GM20000 (cell line): ENCODE measurements around the gene OTUD6A.

ENCODE experiments used
- DNase-seq: peaks from one replicate; pipeline ENCODE4 v3.0.0; 2012; ENCODE audit warnings: low spot score
- TF ChIP-seq, protein P1 (sequence below): IDR thresholded peaks from 2 replicates; pipeline ENCODE4 v1.5.1; 2012; ENCODE audit warnings: mild to moderate bottlenecking, control low read depth; ENCODE audit errors: extremely low read depth, missing control alignments

The OTUD6A gene

DNA sequence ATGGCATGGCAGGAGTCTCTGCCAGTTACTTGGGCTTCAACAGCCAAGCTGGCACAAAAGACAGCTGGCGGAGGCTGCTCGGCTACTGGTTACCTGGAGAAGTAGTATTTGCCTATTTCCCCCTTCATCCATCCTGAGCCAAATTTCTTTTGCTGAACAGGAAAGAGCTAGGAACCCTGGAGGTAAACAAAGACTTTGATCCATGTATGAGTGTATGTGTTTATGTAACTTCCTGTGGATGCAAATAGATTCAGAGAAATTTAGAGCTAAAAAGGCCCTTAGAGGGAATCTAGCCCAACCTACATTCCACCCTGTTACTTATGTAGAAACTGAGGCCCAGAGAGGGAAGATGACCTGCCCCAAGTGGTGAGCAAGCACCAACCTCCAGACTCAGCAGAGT is 23.7 kb upstream of the OTUD6A start:
- TF ChIP-seq, protein P1, sequence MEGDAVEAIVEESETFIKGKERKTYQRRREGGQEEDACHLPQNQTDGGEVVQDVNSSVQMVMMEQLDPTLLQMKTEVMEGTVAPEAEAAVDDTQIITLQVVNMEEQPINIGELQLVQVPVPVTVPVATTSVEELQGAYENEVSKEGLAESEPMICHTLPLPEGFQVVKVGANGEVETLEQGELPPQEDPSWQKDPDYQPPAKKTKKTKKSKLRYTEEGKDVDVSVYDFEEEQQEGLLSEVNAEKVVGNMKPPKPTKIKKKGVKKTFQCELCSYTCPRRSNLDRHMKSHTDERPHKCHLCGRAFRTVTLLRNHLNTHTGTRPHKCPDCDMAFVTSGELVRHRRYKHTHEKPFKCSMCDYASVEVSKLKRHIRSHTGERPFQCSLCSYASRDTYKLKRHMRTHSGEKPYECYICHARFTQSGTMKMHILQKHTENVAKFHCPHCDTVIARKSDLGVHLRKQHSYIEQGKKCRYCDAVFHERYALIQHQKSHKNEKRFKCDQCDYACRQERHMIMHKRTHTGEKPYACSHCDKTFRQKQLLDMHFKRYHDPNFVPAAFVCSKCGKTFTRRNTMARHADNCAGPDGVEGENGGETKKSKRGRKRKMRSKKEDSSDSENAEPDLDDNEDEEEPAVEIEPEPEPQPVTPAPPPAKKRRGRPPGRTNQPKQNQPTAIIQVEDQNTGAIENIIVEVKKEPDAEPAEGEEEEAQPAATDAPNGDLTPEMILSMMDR = no peak
- DNase-seq = no peak

DNA sequence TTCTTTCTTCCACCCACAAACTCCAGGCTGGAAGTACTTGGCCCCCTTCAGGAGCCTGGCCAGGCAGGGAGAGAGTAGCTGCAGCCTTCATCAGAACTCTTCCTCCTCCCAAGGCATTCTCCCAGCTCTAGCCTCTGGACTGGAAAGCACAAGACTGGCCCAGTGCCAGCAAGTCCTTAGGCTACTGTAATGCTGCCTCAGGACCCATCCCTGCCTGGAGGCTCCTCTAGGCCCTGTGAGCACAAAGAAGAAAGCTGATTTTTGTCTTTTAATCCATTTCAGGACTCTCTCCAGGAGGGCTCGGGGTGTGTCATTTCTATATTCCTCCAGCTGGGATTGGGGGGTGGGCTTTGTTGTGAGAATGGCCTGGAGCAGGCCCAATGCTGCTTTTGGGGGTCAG is 23.3 kb upstream of the OTUD6A start:
- TF ChIP-seq, protein P1 = no peak
- DNase-seq = no peak

DNA sequence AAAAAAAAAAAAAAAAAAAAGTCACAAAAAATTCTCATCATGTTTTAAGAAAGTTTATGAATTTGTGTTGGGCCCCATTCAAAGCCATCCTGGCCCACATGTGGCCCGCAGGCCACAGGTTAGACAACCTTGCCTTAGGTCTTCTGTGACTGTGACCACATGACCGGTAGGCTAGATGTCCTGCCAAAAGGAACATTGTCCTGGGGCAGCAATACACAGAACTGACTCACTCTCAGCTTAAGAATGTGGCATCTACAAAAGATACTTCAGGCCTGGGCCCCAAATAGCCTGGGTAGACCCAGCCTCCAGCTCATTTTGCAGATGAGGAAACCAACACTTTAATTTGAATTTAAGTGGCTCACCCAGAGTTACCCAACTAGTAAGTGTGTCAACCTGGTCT is 22.5 kb upstream of the OTUD6A start:
- DNase-seq = no peak
- TF ChIP-seq, protein P1 = no peak

DNA sequence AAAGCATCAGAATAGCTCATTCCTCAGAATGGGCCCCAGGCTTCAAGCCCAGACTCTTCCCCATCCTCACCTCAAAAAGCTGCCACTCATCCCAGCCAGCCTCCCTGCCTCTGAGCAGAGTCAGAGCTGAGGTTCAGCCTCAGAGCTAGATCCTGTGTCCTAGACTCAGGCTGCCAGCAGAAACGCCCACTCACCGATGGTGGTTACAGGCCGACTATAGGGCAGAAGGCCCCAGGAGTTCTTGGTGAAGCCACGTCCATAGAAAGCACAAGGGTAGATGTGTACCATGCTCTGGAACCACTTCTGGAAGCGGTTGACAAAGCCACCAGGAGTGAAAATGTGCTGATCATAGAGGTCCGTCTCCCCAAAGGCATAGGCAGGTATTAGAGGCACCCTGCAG is 20.3 kb upstream of the OTUD6A start:
- TF ChIP-seq, protein P1 = no peak
- no peak for DNase-seq

DNA sequence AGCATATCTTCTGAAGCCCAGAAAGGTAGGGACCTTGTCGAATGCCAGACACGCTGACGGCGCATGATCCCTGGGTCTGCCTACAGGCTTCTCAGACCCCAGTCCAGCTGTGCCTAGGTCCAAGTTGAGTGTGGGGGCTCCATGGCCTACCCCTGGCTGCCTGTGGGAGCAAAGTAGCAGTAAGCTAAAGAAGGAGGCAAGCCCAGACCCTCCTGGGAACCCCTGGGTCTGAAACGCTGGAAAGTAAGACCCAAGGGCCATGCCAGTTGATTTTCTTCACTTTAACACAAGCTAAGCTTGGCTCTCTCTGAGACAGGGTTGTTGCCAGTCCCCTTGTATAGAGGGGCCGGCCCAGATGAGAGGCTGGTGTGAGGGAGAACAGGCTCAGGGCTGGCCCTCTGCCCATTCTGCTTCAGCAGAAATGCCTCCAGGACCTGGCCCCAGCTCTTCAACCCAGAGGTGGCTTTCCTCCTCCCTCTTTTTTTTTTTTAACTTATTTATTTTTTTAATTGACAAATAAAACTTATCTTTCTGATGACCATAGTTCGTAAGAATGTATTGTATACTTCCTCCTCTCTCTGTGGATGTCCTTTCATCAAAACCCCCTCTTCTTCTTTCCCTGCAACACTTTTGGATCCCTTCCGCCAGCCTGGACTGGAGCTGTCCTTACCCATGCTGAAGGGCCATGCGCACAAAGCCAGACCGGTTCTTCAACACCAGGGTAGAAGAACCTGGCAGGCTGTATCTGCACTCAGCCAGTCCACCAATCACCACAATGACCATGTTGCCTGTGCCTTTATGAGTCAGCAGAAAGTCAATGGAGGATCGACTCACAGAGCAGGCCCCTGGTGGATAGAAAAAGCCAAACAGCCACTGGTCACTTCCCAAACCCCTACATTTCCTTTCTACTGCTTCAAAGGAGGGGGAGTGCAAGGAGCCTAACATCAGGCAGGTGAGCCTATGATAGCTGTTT is 19.6 kb upstream of the OTUD6A start:
- no peak for DNase-seq
- TF ChIP-seq, protein P1 = no peak

DNA sequence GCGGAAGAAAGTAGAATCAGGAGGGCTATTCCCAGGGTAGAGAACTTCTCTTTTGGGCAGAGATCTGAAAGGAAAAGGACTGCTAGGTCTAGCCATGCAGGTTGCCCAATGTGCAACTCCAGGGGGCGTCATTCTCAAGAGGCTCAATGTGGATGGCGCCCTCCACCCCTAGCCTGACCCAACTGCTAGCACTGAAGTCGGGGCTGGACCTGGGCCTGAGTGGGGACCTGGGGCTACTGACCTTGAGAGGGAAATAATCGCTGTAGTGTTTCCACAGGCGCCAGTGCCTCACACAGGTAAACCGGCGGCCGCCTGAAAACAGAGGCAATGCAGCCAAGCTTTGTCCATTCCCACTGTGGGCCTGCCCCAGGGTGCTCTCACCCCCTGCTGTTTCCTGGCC is 18.6 kb upstream of the OTUD6A start:
- TF ChIP-seq, protein P1 = no peak
- no peak for DNase-seq

DNA sequence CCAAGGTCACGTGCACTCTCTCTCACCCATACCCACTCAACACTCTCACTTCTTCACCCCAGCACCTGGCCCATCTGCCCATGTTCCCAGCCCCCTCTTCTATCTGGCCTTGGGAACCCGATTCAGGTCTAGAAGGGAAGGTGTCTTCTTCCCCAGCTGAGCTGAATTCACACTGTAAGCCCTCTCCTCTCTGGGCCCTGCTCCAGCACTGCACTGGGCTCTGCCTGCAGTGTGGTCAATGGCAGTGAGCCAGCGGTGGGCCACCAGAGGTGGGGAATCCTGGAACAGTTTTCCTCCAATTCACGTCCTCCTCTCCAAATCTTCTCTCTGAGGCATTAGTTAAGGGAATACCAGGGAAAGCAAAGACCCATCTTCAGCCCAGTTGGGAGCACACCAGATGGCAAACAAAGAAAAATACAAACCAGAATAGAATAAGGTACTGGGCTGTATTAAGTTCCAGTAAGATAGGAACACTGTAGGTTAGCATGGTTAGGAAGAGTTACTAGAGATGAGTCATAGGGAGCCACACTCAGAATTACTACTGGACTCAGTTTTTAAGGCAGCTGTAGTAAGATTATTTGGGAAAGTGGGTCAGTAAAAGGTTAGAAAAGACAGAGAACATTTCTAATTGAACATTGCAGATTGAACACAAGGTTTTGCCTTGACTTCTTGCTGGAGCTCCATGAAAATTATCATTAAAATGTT is 17.6 kb upstream of the OTUD6A start:
- TF ChIP-seq, protein P1 = no peak
- DNase-seq = no peak
